Liver (tissue), 3 donors: Measurements from ENCODE around the gene PNPLA1.

ENCODE experiments used
- EGR1 ChIP-seq, 2 donors: IDR thresholded peaks; 2 replicates each; pipeline ENCODE4 v1.6.1; 2016 to 2018; ENCODE audit warnings: antibody characterized with exemption in 2 of 2, low read depth in 2 of 2
- RAD21 ChIP-seq, 2 donors: IDR thresholded peaks; 2 replicates each; pipeline ENCODE4 v1.6.1; 2016; ENCODE audit warnings: antibody characterized with exemption in 2 of 2, mild to moderate bottlenecking in 2 of 2
- SP1 ChIP-seq: IDR thresholded peaks from 2 replicates; pipeline ENCODE4 v1.6.1; 2018; ENCODE audit warnings: antibody characterized with exemption, mild to moderate bottlenecking
- TAF1 ChIP-seq: conservative IDR thresholded peaks from 2 replicates; pipeline ENCODE4 v1.6.1; 2016; ENCODE audit warnings: antibody characterized with exemption, mild to moderate bottlenecking
- YY1 ChIP-seq: IDR thresholded peaks from 2 replicates; pipeline ENCODE4 v1.6.1; 2016; ENCODE audit warnings: antibody characterized with exemption, mild to moderate bottlenecking
- TF ChIP-seq, protein P1 (sequence below): fragments of 150-350 bp; IDR thresholded peaks from 2 replicates; pipeline ENCODE4 v1.5.1; 2017; ENCODE audit warnings: improper control_type of control experiment, low read depth, low read length; ENCODE audit not compliant: missing input control
- TF ChIP-seq, protein P2 (sequence below): IDR thresholded peaks from 2 replicates; pipeline ENCODE4 v1.6.1; 2016; ENCODE audit warnings: antibody characterized with exemption
- TF ChIP-seq, protein P3 (sequence below): IDR thresholded peaks from 2 replicates; pipeline ENCODE4 v1.6.1; 2016; ENCODE audit warnings: antibody characterized with exemption
- donor health status: healthy.
- donor health status: healthy.

DNA sequence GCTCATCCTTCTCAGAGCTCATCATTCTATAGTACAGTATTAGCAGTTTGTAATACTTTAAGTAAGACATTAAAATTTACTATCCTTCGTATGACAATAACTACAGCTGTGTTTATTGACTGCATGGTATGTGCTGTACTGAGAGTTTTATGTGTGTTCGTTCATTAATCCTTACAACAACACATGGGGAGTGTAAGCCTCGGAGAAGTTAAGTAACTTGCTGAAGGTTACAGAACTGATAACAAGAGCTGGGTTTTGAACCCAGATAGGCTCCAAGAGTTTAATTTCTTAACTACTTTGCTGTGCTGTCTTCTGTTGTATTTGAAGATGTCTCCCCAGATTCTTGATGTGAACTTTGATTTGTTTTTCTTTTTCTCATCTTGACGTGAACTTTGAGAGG, 49.6 kb upstream of the PNPLA1 start:
- TF ChIP-seq, protein P1, sequence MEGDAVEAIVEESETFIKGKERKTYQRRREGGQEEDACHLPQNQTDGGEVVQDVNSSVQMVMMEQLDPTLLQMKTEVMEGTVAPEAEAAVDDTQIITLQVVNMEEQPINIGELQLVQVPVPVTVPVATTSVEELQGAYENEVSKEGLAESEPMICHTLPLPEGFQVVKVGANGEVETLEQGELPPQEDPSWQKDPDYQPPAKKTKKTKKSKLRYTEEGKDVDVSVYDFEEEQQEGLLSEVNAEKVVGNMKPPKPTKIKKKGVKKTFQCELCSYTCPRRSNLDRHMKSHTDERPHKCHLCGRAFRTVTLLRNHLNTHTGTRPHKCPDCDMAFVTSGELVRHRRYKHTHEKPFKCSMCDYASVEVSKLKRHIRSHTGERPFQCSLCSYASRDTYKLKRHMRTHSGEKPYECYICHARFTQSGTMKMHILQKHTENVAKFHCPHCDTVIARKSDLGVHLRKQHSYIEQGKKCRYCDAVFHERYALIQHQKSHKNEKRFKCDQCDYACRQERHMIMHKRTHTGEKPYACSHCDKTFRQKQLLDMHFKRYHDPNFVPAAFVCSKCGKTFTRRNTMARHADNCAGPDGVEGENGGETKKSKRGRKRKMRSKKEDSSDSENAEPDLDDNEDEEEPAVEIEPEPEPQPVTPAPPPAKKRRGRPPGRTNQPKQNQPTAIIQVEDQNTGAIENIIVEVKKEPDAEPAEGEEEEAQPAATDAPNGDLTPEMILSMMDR = no peak
- TF ChIP-seq, protein P2, sequence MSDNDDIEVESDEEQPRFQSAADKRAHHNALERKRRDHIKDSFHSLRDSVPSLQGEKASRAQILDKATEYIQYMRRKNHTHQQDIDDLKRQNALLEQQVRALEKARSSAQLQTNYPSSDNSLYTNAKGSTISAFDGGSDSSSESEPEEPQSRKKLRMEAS = no peak
- no peak for TF ChIP-seq YY1
- TF ChIP-seq TAF1 = no peak
- no peak for TF ChIP-seq SP1
- TF ChIP-seq, protein P3, sequence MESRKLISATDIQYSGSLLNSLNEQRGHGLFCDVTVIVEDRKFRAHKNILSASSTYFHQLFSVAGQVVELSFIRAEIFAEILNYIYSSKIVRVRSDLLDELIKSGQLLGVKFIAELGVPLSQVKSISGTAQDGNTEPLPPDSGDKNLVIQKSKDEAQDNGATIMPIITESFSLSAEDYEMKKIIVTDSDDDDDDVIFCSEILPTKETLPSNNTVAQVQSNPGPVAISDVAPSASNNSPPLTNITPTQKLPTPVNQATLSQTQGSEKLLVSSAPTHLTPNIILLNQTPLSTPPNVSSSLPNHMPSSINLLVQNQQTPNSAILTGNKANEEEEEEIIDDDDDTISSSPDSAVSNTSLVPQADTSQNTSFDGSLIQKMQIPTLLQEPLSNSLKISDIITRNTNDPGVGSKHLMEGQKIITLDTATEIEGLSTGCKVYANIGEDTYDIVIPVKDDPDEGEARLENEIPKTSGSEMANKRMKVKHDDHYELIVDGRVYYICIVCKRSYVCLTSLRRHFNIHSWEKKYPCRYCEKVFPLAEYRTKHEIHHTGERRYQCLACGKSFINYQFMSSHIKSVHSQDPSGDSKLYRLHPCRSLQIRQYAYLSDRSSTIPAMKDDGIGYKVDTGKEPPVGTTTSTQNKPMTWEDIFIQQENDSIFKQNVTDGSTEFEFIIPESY = no peak
- TF ChIP-seq EGR1 (IDR thresholded peaks at IDR 0.05; ENCODE audit: low read depth in 2 of 2) = no peak
- TF ChIP-seq RAD21 (IDR thresholded peaks at IDR 0.05) = no peak
